Measurements from ENCODE around the gene PITX2. TPM values are rescaled to one million over a fixed set of nuclear protein-coding genes. Genes with fewer than 3 reads are reported as not detected.

The PITX2 gene
- total RNA-seq, 1 experiment from 2014 or later: 8.6 TPM

DNA sequence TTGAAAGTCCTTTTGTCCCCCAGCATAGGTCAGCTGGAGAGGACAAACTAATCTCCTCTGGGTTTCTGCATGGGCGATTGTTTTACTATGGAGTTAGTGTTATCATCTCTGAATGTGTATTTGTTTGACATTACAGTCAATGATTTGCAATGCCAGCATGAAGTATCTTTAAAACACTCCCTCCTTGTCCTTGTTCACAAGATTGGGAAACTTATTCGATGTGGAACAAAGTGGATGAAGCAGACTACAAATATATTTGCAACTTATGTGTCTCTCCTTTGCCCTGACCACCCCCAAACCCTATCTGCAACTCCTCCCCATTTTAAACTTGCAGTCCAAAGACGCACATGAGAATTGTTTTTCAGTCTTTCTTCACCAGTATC, 1.5 kb upstream of the PITX2 start:
- no peak for DNase-seq (ENCODE audit: low spot score)

DNA sequence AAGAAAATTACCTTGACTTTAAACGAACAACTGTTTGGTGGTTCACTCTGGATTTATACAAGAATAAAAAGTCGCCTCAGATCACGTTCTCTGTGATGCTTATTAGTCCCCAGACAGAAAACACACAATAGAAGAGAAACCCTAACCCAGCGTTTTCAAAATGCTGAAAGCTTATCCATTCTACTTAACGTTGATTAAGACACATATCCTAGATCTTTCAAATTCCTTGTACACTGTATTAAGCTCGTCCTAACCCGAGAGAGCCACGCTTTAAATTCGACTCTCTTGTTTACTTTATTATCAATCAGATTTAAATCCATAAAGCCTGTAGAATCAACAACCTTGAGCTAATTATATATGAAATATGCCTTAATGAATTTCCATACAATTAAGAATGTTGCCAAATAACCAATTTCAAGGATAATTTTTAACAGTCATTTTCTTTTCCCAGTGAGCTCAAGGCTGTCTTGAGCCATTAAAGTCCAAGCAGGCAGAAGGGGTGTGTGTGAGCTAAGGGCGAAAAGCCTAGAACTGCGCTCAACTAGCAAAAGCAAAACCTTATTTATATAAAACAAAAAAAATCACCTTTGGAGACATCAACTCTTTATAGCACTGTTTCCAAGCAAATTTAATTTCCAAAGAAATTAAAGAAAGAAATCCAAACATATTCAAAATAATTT, 981 bp upstream of the PITX2 start:
- peak; percentile 21 for DNase-seq (ENCODE audit: low spot score)

DNA sequence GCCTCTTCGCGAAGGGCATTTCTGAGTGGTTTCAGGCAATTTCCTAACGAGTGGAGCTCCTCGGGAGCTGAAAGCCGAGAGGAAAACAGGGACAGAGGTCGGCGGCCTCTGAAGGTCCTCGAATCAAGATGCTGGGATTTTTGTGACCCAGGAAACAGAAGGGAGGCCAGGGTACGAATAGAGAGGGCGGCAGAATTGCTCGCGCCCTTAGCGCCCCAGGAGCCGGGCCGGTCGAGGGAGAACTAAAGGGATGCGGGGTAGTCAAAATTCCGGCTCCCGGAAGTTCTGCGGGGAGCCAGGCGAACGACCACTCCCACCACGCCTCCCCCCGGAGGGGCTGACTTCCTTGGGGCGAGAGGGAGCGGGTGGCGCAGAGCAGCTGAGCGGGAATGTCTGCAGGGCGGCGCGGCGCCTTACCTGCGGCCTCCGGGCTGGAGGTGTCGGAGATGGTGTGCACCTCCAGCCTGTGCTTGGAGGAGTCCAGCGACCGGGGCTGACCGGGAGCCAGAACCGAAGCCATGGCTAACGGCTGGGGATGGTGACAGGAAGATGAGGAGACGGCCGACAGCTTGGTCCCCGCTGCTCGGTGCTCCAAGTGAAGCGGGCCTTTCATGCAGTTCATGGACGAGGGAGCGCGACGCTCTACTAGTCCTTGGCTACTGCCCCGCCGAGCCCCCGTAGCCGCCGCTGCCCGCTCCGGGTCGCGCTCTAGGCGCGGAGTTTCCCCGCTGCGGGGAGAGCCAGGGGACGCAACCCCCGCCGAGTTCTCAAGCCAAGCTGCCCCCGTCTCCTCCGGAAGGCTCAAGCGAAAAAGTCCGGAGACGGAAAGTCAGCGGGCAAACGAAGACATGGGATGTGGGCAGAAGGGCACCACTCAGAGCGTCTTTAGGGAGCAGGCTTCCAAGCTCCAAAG, 782 bp downstream of the PITX2 start:
- no peak for DNase-seq (ENCODE audit: low spot score)

DNA sequence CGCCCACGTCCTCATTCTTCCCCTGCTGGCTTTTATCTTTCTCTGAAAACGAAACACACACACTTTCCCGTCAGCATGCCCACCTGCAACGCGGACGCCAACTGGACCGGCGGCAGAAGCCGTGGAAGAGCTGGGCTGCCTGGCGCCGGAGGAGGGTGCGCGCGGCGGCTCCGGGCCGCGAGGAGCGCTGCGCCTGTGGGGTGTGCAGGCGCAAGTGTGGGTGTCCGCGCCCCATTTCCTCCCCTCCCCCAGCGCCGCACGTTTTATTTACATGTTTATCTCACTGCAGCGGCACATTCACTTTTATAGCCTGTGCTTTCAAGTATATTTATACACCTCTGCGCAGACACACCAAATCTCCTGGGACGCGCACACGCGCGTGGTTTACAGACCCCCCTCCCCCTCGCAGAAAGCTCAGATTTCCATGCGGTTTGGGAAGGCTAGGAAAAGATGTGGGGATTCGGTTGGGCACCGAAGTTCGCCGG, 1.5 kb downstream of the PITX2 start:
- no peak for DNase-seq (ENCODE audit: low spot score)

DNA sequence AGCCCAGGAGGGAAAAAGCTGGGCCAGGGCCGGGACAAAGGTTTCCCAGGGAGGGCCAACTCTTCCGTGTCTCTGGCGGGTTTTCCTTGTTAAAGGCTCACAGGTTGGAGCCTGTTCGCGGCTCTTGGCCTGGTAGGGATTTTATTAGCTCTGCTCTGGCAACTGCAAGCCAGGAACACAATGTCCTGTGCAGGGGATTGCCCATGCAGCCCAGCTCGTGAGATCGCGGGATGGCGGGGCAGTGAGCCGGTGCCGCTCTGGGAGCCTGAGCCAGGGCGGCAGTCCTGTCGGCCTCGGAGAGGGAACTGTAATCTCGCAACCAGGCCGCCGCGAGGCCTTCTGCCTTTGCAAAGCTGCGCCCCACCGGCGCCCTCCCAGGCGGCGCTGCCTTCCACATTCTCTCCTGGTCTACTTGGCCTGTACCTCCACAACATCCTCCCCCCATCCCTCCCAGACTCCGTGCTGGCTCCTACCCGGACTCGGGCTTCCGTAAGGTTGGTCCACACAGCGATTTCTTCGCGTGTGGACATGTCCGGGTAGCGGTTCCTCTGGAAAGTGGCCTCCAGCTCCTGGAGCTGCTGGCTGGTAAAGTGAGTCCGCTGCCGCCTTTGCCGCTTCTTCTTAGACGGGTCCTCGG, 2.1 kb downstream of the PITX2 start:
- no peak for DNase-seq (ENCODE audit: low spot score)

DNA sequence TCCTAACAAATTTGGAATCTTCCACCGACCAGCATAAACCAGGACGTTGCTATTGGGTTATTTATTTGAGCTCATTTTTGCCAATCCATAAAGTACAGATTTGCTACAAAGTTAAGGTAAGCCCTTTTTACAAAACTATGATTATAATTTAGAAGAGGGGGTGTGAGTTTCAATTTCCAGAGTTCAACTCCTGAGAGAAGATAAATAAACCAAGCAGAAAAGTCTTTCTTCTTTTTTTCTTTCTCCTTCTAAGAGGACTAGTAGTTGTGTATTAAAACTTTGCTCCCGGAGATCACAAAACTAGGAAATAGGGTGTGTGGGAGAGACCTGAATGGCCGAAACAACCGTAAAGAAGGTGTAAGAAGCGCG, 2.6 kb downstream of the PITX2 start:
- no peak for DNase-seq (ENCODE audit: low spot score)

DNA sequence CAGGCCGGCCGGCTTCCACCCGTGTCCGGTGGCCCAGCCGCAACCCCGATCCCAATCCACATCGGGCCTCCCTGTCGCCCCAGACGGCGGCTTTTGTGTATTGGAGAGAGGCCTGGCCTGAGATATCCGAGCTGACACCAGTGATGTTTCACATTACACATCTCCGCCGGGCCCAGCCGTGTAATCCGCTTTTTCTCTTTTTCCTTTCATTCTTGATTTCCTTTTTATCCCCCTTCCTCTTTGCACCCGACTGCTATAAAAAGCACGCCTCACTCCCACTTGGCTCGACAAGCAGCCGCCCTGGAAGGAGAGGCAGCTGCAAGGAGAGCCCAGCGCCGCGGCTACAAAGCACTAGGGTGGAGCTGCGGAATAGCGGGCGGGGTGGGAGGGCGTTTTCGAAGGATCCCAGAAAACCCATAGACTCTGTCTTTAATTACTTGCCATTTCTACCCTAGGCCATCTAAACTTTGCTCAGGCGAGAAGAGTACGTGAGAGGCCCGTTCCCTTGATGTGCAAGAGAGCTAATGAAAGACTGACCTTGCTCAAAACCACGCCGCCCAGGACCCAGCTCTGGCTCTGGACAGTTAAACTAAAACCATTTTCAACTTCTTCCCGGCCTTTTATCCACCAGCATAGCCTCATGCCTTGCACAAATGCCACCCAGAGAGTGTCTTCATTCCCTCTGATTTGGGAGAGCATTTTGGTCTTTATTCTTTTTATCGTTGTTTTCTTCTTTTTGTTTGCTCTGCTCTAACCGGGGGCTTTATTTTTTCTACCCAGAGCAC, 3.2 kb downstream of the PITX2 start:
- DNase-seq (ENCODE audit: low spot score): no peak

DNA sequence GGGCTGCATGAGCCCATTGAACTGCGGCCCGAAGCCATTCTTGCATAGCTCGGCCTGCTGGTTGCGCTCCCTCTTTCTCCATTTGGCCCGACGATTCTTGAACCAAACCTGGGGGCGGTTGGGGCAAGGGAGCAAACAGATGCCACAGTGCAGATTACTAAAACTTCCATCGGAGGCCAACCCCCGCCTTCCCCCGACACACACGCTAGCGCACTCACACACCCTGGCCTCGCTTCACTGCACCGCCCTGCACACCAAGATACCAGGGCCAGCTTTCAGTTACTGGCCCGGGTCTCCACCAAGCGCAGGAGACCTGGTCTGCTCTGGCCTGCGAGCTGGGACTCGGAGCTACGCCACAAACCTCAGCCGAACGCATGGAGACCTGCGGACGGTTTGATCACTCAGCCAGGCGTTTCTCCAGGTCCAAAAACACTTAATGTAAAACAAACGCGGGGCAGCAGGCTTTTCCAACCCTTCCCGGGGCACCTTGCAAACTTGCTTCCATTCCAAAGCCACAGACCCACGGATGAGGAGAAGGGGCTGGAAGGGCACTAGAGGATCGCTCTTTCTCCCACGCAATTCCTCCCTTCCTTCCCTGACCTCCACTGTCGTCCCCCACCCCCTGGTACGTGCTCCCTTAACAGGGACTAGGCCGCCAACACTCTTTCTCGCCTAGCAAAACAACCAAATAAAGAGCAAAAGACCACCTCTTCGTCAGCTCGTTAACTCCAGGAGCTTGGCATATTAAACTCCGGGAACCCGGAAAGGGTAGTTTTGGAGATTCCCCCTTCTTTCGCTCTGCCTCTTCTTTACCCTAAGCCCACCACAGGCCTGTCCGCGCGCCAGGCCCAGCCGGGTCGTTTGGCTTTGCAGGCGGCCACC, 4.1 kb downstream of the PITX2 start:
- DNase-seq (ENCODE audit: low spot score): no peak

DNA sequence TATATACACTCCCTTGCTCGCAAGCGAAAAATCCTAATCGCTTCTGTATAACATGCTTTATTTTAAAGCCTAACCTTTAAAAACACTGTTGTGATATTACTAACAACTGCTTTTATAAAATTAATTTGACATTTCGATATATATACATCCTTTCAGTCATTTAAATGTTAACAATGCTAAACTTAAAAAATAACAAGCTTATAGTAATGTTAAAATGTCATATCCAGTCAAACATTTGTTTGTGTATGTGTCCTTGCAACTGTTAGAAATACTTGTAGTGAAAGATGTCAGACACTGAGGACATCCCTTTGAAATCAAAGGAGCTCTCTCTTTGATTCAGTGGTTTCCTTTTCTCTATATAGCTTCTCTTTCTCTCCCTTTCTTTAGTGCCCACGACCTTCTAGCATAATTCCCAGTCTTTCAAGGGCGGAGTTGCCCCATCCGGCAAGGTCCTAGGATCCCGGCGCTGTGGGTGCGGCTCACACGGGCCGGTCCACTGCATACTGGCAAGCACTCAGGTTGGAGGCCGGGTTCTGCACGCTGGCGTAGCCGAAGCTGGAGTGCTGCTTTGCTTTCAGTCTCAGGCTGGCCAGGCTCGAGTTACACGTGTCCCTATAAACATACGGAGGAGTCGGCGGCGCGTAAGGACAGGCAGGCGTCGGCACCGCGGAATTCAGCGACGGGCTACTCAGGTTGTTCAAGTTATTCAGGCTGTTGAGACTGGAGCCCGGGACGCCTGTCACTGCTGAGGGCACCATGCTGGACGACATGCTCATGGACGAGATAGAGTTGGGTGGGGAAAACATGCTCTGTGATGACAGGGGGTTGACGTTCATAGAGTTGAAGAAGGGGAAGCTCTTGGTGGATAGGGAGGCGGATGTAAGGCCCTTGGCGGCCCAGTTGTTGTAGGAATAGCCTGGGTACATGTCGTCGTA, 5.0 kb downstream of the PITX2 start:
- DNase-seq (ENCODE audit: low spot score): no peak

DNA sequence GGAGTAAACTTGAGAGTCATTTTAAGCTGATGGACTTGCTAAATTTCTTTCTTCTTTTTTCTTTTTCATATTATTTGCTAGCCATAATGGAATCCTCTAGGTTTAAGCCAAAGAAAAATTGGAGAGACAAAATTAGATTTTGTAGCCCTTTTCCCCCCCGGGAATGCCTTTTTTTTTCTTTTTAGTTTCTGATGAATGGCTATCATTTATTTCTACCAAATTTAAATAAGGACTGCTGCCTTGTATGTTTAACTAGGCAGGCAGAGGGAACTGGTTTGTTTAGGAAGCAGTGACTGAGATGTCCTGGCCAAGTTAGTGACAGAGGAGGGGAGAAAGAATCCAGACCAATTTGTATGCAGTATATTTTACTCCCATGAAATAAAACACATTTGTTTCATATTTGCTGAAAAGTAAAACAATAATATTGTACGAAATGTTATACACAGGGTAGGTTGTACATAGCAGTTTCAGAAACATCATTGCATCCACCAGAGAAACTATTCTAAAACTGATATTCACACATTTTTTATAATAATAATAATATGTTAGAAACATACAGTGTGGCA, 5.7 kb downstream of the PITX2 start:
- no peak for DNase-seq (ENCODE audit: low spot score)

DNA sequence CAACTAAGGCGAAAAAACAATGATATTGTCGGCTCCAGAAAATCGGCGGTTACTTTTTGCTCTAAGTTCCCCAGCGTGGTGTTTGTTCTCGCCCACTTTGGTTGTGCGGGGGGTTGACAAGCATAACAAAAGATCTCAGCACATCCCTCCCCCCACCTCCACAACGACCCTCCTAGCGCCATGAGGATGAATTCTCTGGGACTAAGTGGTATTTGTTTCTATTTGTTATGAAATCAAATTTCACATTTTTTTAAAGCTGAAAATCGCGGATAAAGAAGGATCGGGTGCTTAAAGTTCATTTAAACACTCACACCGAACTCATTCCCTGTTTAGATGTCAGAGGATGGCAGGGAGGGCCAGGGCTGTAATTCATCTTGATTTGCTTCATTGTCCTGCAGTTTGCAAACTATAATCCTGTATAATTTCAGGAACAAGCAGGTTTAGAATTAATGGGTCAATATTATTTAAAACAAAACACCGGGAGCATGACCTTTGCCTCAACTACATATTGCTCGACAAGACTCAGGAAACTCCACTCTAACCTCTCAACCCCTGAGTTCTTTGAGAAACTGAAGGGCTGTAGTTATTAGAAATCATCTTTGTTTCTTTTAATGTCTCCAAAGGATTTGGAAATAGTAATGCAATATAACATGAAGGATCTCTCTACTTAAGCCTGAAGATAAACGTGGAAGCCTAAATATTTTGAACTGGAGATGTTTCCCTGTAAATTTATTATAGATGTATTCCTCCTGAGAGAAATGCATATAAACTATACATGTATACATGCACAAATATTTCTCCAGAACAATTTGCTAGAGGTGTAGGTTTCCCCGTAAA, 6.4 kb downstream of the PITX2 start:
- DNase-seq (ENCODE audit: low spot score): no peak

DNA sequence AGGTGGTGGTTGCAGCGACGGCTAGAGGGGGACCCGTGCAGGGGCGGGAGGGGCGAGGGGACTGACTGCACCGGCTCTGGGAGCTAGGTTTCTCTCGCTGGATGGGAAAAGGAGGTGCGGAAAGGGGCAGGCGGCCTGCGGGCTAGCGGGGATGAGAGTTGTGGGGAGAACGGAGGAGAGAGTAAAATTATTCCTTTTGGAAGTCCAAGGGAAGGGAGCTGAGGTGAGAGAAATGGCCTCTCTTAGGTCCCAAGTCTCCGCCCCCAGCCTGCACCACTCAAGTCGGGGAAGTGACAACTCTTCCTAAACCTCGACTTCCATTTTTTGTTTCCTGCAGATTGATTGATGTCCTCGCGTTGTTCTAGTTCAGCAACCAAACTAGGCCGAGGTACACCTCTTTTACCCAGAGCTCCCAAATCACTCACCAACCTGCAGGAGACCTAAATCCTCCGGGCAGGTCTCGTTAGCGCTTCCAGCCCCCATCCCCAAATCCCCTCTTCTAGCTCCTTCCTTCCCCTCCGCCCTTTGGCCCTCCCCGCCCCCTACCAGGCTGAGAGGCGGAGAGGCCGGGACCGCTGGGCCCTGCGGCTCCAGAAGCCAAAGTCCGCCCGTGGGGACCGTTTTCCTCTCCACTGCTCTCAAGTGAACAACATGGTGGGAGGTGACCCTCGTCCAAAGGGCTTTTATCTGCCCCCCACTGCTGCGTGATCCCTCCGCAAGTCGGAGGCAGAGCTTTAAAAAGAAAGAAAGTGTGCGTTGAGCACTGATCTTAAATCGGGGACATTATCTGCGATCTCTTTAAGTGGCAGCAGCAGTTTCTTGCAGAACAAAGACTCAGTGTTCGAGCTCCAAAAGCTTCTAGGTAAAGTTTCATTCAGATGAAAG, 7.3 kb downstream of the PITX2 start:
- no peak for DNase-seq (ENCODE audit: low spot score)

DNA sequence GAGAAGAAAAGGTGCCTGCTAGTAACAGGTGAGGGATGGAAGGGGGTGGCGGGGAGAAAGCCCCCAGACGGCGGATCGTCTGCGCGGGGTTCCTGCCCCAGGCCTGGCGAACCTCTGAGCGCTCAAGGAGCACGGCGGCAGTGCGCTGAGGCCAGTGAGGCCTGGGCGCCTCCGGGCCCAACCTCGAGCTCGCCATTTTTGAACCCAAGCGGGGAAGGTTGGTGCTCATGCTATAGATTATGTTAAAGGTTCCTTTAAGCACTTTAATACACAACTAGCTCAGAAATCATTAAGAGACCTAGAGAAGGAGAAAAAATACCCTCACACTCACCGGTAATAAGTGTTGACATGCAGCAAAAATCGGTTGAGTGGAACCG, 7.9 kb downstream of the PITX2 start:
- no peak for DNase-seq (ENCODE audit: low spot score)

DNA sequence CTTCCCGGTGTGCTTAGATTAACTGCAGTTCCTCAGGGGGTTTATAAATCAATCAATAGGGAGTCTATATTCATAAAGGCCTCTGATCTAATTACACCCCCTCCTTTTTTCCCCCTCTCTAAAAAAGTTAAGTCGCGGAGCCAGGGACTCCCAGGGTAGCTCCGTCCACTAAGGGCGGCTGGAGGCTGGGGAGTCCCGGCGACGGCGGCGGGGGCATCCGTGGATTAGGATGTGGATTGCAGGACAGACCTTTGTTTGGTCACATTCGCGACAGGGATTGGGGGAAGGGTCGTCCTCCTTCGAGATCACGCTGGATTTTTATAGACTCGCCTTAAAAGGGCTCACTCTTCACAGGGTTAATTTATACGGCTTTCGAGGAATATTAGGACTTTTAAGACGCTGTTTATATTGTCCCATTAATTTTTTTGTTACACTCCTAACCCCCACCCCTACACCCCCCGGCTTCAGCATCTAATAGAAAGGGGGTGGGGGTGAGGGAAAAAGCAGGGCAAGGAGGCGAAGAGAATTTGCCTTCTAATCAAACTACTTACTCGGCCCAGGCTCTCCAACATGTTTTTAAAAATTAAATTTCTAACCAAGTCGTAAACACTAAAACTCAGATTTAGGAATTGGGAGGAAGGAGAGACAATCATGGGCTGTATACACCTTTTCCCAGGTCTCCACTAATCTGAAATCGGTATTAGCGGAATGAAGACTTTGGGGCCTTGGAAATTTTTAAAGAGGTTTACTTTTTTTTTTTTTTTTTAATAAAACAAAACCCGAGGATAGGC, 8.5 kb downstream of the PITX2 start:
- DNase-seq (ENCODE audit: low spot score): no peak

DNA sequence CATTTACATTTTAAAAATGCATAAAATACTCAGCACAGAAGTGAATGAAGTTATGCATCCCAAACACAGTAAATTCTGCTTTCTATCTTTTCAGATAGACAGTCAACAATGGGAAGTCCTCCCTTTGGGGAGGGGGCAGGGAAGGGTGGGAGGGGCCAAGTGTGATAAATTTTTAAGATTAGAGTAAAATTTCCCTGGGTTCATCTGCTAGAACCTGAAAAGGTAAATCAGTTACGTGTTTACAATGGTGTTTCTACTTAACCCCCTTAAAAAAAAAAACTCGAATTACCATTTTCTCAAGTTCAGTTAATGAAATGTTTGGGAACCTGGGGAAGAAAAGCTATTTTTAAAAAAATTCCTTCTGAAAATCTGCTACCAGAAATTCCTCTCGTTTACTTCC, 9.1 kb downstream of the PITX2 start:
- DNase-seq (ENCODE audit: low spot score): no peak

DNA sequence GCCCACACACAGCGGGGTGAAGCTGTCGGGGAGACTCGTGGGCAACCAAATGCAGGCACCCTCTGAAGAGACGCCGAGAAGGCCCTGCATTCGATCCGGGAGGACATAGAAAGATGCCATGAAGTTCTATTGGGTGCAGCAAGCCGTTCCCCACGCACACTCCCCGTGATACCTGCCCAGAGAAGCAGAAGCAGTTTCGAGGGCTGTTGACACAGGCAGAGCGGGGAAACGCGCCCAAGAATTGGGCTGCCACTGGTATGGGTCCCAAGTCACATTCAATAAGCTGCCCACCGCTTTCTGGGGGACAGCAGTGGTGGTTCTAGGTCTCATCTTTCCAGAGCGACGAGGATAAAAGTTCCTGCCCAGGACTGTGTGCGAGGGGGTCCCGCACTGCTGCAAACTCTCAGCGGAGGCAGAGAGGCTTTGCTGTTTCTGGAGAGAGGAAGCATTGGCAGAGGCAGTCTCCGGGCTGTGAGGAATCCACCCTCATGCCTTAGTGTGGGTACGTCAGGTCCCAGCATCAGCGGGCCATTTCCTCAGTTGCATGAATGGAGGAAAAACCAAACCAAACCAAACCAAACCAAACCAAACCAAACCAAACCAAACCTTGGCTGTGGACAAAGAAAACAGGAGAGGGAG, 10.1 kb downstream of the PITX2 start:
- no peak for DNase-seq (ENCODE audit: low spot score)
